Transverse colon (tissue), 4 donors: ENCODE results near the gene PTPRN2.

ENCODE experiments used
- POLR2A ChIP-seq: fragments of 450-650 bp; IDR thresholded peaks from one replicate; pipeline ENCODE4 v1.6.1; 2016; ENCODE audit warnings: antibody characterized with exemption, mild to moderate bottlenecking, moderate library complexity
- POLR2AphosphoS5 ChIP-seq, 3 donors: sonication (generic); formaldehyde crosslinking; IDR thresholded peaks; one replicate each; pipeline ENCODE4 v1.6.1; 2016; ENCODE audit warnings: antibody characterized with exemption in 3 of 3
- TF ChIP-seq, protein P1 (sequence below), 5 experiments: fragments of 200-600 bp in 3 of 5; fragments of 450-650 bp in 2 of 5; sonication (generic) in 3 of 5; IDR thresholded peaks; 1 replicate in 2 of 5; 2 replicates in 3 of 5; pipeline ENCODE4 v1.5.1; 2016 to 2017; ENCODE audit warnings: antibody characterized with exemption in 5 of 5, inconsistent platforms in 3 of 5, mild to moderate bottlenecking in 2 of 5, moderate library complexity in 1 of 5

DNA sequence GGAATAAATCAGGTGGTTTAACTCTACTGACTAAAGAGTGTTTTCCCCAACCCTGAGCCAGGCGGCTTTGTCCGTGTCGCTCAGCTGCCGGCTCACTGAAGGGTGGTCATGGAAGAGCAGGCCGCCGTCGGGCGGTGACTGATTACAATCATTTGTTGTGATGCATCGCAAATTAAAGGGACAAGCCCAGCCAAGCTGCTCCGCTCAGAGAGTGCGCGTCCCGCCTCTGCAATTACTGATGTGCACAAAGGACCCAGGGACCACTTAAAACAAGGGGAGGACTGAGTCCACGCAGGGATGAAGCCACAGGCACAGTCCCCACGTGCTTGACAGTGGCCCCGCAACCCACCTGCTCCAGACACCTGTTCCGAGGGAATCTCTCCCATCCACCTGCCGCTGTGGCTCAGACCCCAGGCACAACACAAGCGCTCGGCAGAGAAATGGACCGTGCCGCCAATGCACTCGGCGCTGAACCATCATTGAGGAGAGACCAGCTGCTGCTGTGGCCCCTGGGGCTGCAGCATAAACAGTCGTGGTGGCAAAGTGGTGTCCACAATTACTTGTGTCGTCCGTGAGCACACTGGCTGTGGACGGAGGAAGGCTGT, 526.5 kb downstream of the PTPRN2 start:
- no peak for TF ChIP-seq POLR2A
- TF ChIP-seq, protein P1, sequence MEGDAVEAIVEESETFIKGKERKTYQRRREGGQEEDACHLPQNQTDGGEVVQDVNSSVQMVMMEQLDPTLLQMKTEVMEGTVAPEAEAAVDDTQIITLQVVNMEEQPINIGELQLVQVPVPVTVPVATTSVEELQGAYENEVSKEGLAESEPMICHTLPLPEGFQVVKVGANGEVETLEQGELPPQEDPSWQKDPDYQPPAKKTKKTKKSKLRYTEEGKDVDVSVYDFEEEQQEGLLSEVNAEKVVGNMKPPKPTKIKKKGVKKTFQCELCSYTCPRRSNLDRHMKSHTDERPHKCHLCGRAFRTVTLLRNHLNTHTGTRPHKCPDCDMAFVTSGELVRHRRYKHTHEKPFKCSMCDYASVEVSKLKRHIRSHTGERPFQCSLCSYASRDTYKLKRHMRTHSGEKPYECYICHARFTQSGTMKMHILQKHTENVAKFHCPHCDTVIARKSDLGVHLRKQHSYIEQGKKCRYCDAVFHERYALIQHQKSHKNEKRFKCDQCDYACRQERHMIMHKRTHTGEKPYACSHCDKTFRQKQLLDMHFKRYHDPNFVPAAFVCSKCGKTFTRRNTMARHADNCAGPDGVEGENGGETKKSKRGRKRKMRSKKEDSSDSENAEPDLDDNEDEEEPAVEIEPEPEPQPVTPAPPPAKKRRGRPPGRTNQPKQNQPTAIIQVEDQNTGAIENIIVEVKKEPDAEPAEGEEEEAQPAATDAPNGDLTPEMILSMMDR (IDR thresholded peaks at IDR 0.05): no peak
- TF ChIP-seq POLR2AphosphoS5 (IDR thresholded peaks at IDR 0.05): no peak
